ENCODE data around the gene ZEB2. TPM values are rescaled to one million over a fixed set of nuclear protein-coding genes. Genes with fewer than 3 reads are reported as not detected.
A peak's percentile ranks its signal among the peaks of the same experiment; 100 is the strongest.

ZEB2 gene
- total RNA-seq, 1 experiment from 2014 or later, result 28.2 TPM

DNA sequence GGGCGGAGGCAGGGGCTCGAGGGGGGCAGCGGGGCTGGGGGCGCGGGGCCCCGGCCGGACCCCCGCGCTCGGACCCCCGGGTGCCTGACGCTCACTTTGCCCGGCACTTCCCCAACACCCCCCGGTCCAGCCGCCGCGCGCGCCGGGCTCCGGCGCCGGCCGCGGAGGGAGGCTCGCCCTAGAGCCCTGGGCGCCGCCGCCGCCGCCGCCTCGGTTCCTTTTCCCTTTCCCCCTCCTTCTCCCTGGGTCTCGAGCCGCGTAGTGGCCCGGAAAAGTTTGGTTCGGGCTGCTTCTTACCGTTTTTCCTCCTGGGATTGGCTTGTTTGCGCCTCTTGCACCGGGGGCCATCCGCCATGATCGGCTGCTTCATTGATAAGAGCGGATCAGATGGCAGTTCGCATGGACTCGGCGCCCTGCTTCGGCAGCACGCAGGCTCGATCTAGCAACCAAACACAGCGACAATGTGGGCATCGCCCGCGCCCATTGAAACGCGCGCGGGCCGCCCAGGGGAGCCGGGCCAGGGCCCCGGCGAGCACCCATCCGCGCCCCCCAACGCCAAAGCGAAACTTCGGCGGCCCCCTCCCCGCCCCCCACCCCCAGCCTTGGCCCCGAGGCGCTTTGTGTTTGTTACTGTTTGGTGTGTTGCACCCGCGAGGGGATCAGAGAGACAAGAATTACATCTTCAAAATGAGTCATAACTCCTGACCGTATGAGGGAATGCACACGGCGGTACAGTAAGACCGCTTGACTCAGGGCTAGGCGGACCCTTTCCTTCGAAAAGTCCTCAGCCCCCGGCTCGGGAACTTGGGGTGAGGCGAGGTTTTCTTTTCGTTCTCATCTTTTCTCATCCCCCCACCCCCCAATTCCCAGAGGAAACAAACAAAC, 2.7 kb downstream of the ZEB2 start:
- H3K36me3 Mint-ChIP-seq (ENCODE audit: insufficient read depth, unreplicated experiment), result peaks cover 14% of the 10 kb centered on the region
- intact Hi-C loops (cut with micrococcal nuclease), result loop anchor here (1.0 to 10.0 kb wide), 11 partner anchors 36 to 1235 kb away; a partner anchor contains a TSS
- TF ChIP-seq, protein P1, sequence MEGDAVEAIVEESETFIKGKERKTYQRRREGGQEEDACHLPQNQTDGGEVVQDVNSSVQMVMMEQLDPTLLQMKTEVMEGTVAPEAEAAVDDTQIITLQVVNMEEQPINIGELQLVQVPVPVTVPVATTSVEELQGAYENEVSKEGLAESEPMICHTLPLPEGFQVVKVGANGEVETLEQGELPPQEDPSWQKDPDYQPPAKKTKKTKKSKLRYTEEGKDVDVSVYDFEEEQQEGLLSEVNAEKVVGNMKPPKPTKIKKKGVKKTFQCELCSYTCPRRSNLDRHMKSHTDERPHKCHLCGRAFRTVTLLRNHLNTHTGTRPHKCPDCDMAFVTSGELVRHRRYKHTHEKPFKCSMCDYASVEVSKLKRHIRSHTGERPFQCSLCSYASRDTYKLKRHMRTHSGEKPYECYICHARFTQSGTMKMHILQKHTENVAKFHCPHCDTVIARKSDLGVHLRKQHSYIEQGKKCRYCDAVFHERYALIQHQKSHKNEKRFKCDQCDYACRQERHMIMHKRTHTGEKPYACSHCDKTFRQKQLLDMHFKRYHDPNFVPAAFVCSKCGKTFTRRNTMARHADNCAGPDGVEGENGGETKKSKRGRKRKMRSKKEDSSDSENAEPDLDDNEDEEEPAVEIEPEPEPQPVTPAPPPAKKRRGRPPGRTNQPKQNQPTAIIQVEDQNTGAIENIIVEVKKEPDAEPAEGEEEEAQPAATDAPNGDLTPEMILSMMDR (IDR thresholded peaks at IDR 0.05; ENCODE audit: unreplicated experiment), result no peak
- no TSS peak for BruUV-seq (replicated peaks)
- DNase-seq (ENCODE audit: unreplicated experiment), result peak; percentile 82
- POLR2A ChIA-PET, result interaction anchor here (0.6 to 1.2 kb wide), 5 partner anchors 13 to 1776 kb away, joined by 3 to 6 read pairs (median 3); no protein-coding TSS in a partner anchor
- peaks cover 31% of the 10 kb centered on the region for H3K4me1 Mint-ChIP-seq (ENCODE audit: insufficient read depth, unreplicated experiment)
- H3K4me3 Mint-ChIP-seq (ENCODE audit: unreplicated experiment), result no peak overlapping the region
- no peaks in the 10 kb centered on the region for H3K9me3 Mint-ChIP-seq (ENCODE audit: unreplicated experiment)
- H3K27me3 Mint-ChIP-seq (ENCODE audit: insufficient read depth, unreplicated experiment), result no peaks in the 10 kb centered on the region
- no peak overlapping the region for H3K27ac Mint-ChIP-seq (ENCODE audit: low read depth, unreplicated experiment)
- CTCF ChIA-PET, result no interaction called here

GRCh38 chr2:144516411-144516980, 3.4 kb downstream of the ZEB2 start:
- intact Hi-C loops (cut with micrococcal nuclease), result loop anchor here (2.0 to 10.0 kb wide), 9 partner anchors 36 to 966 kb away; a partner anchor contains a TSS
- ChIA-PET POLR2A (no interaction called here), CTCF (interaction anchor here (0.5 to 1.2 kb wide), 2 partner anchors 68 to 86 kb away, joined by 3 to 4 read pairs; no protein-coding TSS in a partner anchor)
- no peaks in the 10 kb centered on the region for H3K9me3 Mint-ChIP-seq (ENCODE audit: unreplicated experiment)
- H3K4me1 Mint-ChIP-seq (ENCODE audit: insufficient read depth, unreplicated experiment), result peaks cover 31% of the 10 kb centered on the region
- no peaks in the 10 kb centered on the region for H3K27me3 Mint-ChIP-seq (ENCODE audit: insufficient read depth, unreplicated experiment)
- no peak for DNase-seq (ENCODE audit: unreplicated experiment)
- TF ChIP-seq, protein P1 (IDR thresholded peaks at IDR 0.05; ENCODE audit: unreplicated experiment), result no peak
- no peak overlapping the region for H3K4me3 Mint-ChIP-seq (ENCODE audit: unreplicated experiment)
- BruUV-seq (replicated peaks), result no TSS peak
- H3K36me3 Mint-ChIP-seq (ENCODE audit: insufficient read depth, unreplicated experiment), result peaks cover 14% of the 10 kb centered on the region
- H3K27ac Mint-ChIP-seq (ENCODE audit: low read depth, unreplicated experiment), result peak overlapping the region; percentile 85

GRCh38 chr2:144515696-144516410, 4.1 kb downstream of the ZEB2 start:
- DNase-seq (ENCODE audit: unreplicated experiment), result no peak
- no peaks in the 10 kb centered on the region for H3K27me3 Mint-ChIP-seq (ENCODE audit: insufficient read depth, unreplicated experiment)
- POLR2A ChIA-PET, result interaction anchor here (0.6 kb wide), 1 partner anchor 986 kb away, joined by 3 read pairs; no protein-coding TSS in a partner anchor
- CTCF ChIA-PET, result interaction anchor here (0.5 to 1.2 kb wide), 4 partner anchors 67 to 520 kb away, joined by 3 to 4 read pairs (median 3); no protein-coding TSS in a partner anchor
- TF ChIP-seq, protein P1 (IDR thresholded peaks at IDR 0.05; ENCODE audit: unreplicated experiment), result no peak
- intact Hi-C loops (cut with micrococcal nuclease), result loop anchor here (2.0 to 10.0 kb wide), 9 partner anchors 37 to 966 kb away; a partner anchor contains a TSS
- peaks cover 14% of the 10 kb centered on the region for H3K36me3 Mint-ChIP-seq (ENCODE audit: insufficient read depth, unreplicated experiment)
- no TSS peak for BruUV-seq (replicated peaks)
- H3K4me3 Mint-ChIP-seq (ENCODE audit: unreplicated experiment), result no peak overlapping the region
- H3K4me1 Mint-ChIP-seq (ENCODE audit: insufficient read depth, unreplicated experiment), result peaks cover 31% of the 10 kb centered on the region
- H3K27ac Mint-ChIP-seq (ENCODE audit: low read depth, unreplicated experiment), result peak overlapping the region; percentile 85
- no peaks in the 10 kb centered on the region for H3K9me3 Mint-ChIP-seq (ENCODE audit: unreplicated experiment)
